HepG2 (cell line): ENCODE measurements around the gene RCE1. TPM values are rescaled to one million over a fixed set of nuclear protein-coding genes. Genes with fewer than 3 reads are reported as not detected.

Experiments
- AGO2 ChIP-seq: fragments of 200-400 bp; formaldehyde crosslinking; optimal IDR thresholded peaks from 2 replicates; pipeline ENCODE3; 2017; ENCODE audit warnings: mild to moderate bottlenecking, low read depth, low read length, moderate library complexity
- ATAD3A ChIP-seq: sonication (generic); formaldehyde crosslinking; IDR thresholded peaks from 2 replicates; pipeline ENCODE4 v1.4.0; 2020; ENCODE audit warnings: missing genetic modification reagents
- ETV5 ChIP-seq: IDR thresholded peaks from 2 replicates; pipeline ENCODE4 v1.6.1; 2018; ENCODE audit warnings: missing biosample characterization, missing genetic modification reagents, inconsistent platforms, borderline replicate concordance
- GABPB1 ChIP-seq: IDR thresholded peaks from 2 replicates; pipeline ENCODE4 v1.6.1; 2016; ENCODE audit warnings: mild to moderate bottlenecking, missing genetic modification reagents, moderate library complexity, missing compliant biosample characterization
- JUND ChIP-seq: sonication (generic); formaldehyde crosslinking; IDR thresholded peaks from 2 replicates; pipeline ENCODE4 v1.8.0; 2022; ENCODE audit warnings: mild to moderate bottlenecking, missing genetic modification reagents
- KAT8 ChIP-seq: IDR thresholded peaks from 2 replicates; pipeline ENCODE4 v1.6.1; 2016; ENCODE audit warnings: missing genetic modification reagents, missing compliant biosample characterization
- NFE2 ChIP-seq: sonication (generic); formaldehyde crosslinking; IDR thresholded peaks from 2 replicates; pipeline ENCODE4 v1.4.0; 2020; ENCODE audit warnings: missing genetic modification reagents
- SRY ChIP-seq: sonication (generic); formaldehyde crosslinking; IDR thresholded peaks from 2 replicates; pipeline ENCODE4 v1.8.0; 2022; ENCODE audit warnings: mild to moderate bottlenecking, missing genetic modification reagents
- ZFP36L2 ChIP-seq: sonication (generic); formaldehyde crosslinking; IDR thresholded peaks from 2 replicates; pipeline ENCODE4 v1.4.0; 2020; ENCODE audit warnings: missing genetic modification reagents
- ZNF124 ChIP-seq: sonication (generic); formaldehyde crosslinking; IDR thresholded peaks from 2 replicates; pipeline ENCODE4 v1.4.0; 2020; ENCODE audit warnings: missing genetic modification reagents
- ZNF34 ChIP-seq: sonication (generic); formaldehyde crosslinking; IDR thresholded peaks from 2 replicates; pipeline ENCODE4 v1.4.0; 2020; ENCODE audit warnings: mild to moderate bottlenecking, missing genetic modification reagents, borderline replicate concordance
- ZNF441 ChIP-seq: sonication (generic); formaldehyde crosslinking; IDR thresholded peaks from 2 replicates; pipeline ENCODE4 v1.7.0; 2021; ENCODE audit warnings: missing genetic modification reagents, borderline replicate concordance
- ZNF546 ChIP-seq: sonication (generic); formaldehyde crosslinking; conservative IDR thresholded peaks from 2 replicates; pipeline ENCODE4 v1.8.1; 2023; ENCODE audit warnings: mild to moderate bottlenecking, missing genetic modification reagents
- ZNF615 ChIP-seq: sonication (generic); formaldehyde crosslinking; IDR thresholded peaks from 2 replicates; pipeline ENCODE4 v1.5.0; 2020; ENCODE audit warnings: mild to moderate bottlenecking, missing genetic modification reagents, borderline replicate concordance
- ZNF777 ChIP-seq: sonication (generic); formaldehyde crosslinking; IDR thresholded peaks from 2 replicates; pipeline ENCODE4 v1.4.0; 2020; ENCODE audit warnings: missing genetic modification reagents
- polyA plus RNA-seq, 8 experiments: library from polyadenylated mRNA; depleted of rRNA in 3 of 8; stranded (reverse) in 7 of 8; unstranded in 1 of 8; fragments of >200 nt; fragmentation: Illumina TruSeq in 4 of 8; extraction: Trizol in 4 of 8; gene quantifications; 2 replicates each; pipeline versions ENCODE4 v1.2.1 to v1.2.3, GENCODE V29; 2011 to 2016; ENCODE audit warnings: low read depth in 4 of 8, missing spikeins in 1 of 8, mixed read lengths in 1 of 8; ENCODE audit not compliant: insufficient read depth in 1 of 8
- total RNA-seq, 5 experiments: library from RNA; depleted of rRNA; stranded (reverse); fragments of >200 nt; fragmentation: Illumina TruSeq; extraction: Trizol; gene quantifications; 2 replicates each; pipeline ENCODE4 v1.2.3, GENCODE V29; 2016; ENCODE audit warnings: low read depth in 1 of 5
- TF ChIP-seq, protein P1 (sequence below): sonication (generic); formaldehyde crosslinking; IDR thresholded peaks from 2 replicates; pipeline ENCODE4 v1.5.0; 2020; ENCODE audit warnings: missing genetic modification reagents
- TF ChIP-seq, protein P2 (sequence below): sonication (generic); formaldehyde crosslinking; IDR thresholded peaks from 2 replicates; pipeline ENCODE4 v1.5.1; 2020; ENCODE audit warnings: missing genetic modification reagents, mild to moderate bottlenecking, borderline replicate concordance
- TF ChIP-seq, protein P3 (sequence below): IDR thresholded peaks from 2 replicates; pipeline ENCODE4 v1.6.1; 2012; ENCODE audit warnings: inconsistent platforms
- TF ChIP-seq, protein P4 (sequence below): sonication (generic); formaldehyde crosslinking; IDR thresholded peaks from 2 replicates; pipeline ENCODE4 v1.4.0; 2020; ENCODE audit warnings: missing genetic modification reagents, borderline replicate concordance
- TF ChIP-seq, protein P5 (sequence below): sonication (generic); formaldehyde crosslinking; IDR thresholded peaks from 2 replicates; pipeline ENCODE4 v1.4.0; 2020; ENCODE audit warnings: missing genetic modification reagents
- TF ChIP-seq, protein P6 (sequence below): fragments of 450-650 bp; IDR thresholded peaks from 2 replicates; pipeline ENCODE4 v1.6.1; 2017; ENCODE audit warnings: mild to moderate bottlenecking

Gene RCE1
- total and polyA plus RNA-seq, 2 of the 13 experiments (the other 11 are each of a cell fraction or from before 2014, with no cell fraction given), result 22.2 to 22.4 TPM

DNA sequence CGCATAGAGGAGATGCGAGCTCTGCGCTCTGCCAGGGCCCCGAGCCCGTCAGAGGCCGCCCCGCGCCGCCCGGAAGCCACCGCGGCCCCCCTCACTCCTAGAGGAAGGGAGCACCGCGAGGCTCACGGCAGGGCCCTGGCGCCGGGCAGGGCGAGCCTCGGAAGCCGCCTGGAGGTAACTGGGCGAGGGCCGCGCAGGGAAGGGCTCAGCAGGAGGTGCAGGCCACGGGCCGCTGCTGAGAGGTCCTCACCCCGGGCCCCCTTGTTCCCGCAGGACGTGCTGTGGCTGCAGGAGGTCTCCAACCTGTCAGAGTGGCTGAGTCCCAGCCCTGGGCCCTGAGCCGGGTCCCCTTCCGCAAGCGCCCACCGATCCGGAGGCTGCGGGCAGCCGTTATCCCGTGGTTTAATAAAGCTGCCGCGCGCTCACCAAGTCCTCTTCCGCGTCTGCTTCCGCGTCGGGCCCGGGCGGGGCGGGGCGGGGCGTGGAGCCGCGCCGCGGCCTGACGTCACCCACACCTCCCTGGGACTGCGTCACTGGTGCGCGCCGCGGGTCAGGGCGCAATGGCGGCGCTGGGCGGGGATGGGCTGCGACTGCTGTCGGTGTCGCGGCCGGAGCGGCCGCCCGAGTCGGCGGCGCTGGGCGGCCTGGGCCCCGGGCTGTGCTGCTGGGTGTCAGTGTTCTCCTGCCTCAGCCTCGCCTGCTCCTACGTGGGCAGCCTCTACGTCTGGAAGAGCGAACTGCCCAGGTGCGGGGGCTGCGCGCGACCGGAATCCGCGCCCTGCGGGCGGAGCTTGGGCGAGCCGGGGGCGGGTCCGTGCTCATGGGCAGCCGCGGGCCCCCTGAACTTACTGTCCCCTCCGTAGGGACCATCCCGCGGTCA lies at the start of gene RCE1 (continued):
- TF ChIP-seq NFE2 (CRISPR knock-in tag), result no peak
- no peak for TF ChIP-seq ZNF777 (CRISPR knock-in tag)
- TF ChIP-seq, protein P1, sequence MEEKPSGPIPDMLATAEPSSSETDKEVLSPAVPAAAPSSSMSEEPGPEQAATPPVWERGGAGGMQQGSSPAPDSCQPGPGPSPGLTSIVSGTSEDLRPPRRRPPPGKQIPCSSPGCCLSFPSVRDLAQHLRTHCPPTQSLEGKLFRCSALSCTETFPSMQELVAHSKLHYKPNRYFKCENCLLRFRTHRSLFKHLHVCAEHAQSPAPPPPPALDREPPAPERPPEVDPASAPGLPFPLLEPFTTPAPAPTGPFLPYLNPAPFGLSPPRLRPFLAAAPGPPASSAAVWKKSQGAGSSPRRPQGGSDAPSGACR (CRISPR knock-in tag), result no peak
- TF ChIP-seq GABPB1 (CRISPR knock-in tag), result peak; percentile 83
- TF ChIP-seq, protein P2, sequence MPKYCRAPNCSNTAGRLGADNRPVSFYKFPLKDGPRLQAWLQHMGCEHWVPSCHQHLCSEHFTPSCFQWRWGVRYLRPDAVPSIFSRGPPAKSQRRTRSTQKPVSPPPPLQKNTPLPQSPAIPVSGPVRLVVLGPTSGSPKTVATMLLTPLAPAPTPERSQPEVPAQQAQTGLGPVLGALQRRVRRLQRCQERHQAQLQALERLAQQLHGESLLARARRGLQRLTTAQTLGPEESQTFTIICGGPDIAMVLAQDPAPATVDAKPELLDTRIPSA (CRISPR knock-in tag), result peak; percentile 56
- TF ChIP-seq ZNF441, result no peak; the same call in 1 of the 2 replicates
- no peak for TF ChIP-seq ZNF615 (CRISPR knock-in tag)
- TF ChIP-seq, protein P3, sequence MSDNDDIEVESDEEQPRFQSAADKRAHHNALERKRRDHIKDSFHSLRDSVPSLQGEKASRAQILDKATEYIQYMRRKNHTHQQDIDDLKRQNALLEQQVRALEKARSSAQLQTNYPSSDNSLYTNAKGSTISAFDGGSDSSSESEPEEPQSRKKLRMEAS, result peak; percentile 68; the same call in 1 of the 2 replicates
- TF ChIP-seq ZNF34 (CRISPR knock-in tag), result no peak
- TF ChIP-seq, protein P4, sequence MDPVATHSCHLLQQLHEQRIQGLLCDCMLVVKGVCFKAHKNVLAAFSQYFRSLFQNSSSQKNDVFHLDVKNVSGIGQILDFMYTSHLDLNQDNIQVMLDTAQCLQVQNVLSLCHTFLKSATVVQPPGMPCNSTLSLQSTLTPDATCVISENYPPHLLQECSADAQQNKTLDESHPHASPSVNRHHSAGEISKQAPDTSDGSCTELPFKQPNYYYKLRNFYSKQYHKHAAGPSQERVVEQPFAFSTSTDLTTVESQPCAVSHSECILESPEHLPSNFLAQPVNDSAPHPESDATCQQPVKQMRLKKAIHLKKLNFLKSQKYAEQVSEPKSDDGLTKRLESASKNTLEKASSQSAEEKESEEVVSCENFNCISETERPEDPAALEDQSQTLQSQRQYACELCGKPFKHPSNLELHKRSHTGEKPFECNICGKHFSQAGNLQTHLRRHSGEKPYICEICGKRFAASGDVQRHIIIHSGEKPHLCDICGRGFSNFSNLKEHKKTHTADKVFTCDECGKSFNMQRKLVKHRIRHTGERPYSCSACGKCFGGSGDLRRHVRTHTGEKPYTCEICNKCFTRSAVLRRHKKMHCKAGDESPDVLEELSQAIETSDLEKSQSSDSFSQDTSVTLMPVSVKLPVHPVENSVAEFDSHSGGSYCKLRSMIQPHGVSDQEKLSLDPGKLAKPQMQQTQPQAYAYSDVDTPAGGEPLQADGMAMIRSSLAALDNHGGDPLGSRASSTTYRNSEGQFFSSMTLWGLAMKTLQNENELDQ (CRISPR knock-in tag), result no peak
- peak; percentile 99 for TF ChIP-seq AGO2
- peak; percentile 60 for TF ChIP-seq SRY (CRISPR knock-in tag)
- TF ChIP-seq ZNF546, result peak; percentile 83
- no peak for TF ChIP-seq ATAD3A (CRISPR knock-in tag)
- 0 out of 2 replicates have a peak, but pooled peaks have one; percentile 67 for TF ChIP-seq ZNF124 (CRISPR knock-in tag)
- TF ChIP-seq, protein P5, sequence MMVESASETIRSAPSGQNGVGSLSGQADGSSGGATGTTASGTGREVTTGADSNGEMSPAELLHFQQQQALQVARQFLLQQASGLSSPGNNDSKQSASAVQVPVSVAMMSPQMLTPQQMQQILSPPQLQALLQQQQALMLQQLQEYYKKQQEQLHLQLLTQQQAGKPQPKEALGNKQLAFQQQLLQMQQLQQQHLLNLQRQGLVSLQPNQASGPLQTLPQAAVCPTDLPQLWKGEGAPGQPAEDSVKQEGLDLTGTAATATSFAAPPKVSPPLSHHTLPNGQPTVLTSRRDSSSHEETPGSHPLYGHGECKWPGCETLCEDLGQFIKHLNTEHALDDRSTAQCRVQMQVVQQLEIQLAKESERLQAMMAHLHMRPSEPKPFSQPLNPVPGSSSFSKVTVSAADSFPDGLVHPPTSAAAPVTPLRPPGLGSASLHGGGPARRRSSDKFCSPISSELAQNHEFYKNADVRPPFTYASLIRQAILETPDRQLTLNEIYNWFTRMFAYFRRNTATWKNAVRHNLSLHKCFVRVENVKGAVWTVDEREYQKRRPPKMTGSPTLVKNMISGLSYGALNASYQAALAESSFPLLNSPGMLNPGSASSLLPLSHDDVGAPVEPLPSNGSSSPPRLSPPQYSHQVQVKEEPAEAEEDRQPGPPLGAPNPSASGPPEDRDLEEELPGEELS (CRISPR knock-in tag), result no peak
- TF ChIP-seq KAT8 (CRISPR knock-in tag), result peak; percentile 89
- peak; percentile 55; the same call in 1 of the 2 replicates for TF ChIP-seq ETV5
- TF ChIP-seq, protein P6, sequence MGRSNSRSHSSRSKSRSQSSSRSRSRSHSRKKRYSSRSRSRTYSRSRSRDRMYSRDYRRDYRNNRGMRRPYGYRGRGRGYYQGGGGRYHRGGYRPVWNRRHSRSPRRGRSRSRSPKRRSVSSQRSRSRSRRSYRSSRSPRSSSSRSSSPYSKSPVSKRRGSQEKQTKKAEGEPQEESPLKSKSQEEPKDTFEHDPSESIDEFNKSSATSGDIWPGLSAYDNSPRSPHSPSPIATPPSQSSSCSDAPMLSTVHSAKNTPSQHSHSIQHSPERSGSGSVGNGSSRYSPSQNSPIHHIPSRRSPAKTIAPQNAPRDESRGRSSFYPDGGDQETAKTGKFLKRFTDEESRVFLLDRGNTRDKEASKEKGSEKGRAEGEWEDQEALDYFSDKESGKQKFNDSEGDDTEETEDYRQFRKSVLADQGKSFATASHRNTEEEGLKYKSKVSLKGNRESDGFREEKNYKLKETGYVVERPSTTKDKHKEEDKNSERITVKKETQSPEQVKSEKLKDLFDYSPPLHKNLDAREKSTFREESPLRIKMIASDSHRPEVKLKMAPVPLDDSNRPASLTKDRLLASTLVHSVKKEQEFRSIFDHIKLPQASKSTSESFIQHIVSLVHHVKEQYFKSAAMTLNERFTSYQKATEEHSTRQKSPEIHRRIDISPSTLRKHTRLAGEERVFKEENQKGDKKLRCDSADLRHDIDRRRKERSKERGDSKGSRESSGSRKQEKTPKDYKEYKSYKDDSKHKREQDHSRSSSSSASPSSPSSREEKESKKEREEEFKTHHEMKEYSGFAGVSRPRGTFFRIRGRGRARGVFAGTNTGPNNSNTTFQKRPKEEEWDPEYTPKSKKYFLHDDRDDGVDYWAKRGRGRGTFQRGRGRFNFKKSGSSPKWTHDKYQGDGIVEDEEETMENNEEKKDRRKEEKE, result no peak
- TF ChIP-seq ZFP36L2 (CRISPR knock-in tag), result no peak
- peak; percentile 18; the same call in 1 of the 2 replicates for TF ChIP-seq JUND (CRISPR knock-in tag)
